ENCODE data around the gene CASS4.

- TF ChIP-seq CTCF (IDR thresholded peaks at IDR 0.05) (no peak), EP300 (IDR thresholded peaks at IDR 0.05) (no peak), POLR2A (IDR thresholded peaks at IDR 0.05) (no peak), POLR2AphosphoS5 (IDR thresholded peaks at IDR 0.05) (no peak)
Measured at GRCh38 chr20:56429502-56429901, 17.4 kb downstream of the CASS4 start.

All from gastroesophageal sphincter (tissue), 3 donors.